ENCODE measurements around the gene RYR3.

GRCh38 chr15:33283576-33283975 lies 27.2 kb upstream of the RYR3 start:
- TF ChIP-seq, protein P1, sequence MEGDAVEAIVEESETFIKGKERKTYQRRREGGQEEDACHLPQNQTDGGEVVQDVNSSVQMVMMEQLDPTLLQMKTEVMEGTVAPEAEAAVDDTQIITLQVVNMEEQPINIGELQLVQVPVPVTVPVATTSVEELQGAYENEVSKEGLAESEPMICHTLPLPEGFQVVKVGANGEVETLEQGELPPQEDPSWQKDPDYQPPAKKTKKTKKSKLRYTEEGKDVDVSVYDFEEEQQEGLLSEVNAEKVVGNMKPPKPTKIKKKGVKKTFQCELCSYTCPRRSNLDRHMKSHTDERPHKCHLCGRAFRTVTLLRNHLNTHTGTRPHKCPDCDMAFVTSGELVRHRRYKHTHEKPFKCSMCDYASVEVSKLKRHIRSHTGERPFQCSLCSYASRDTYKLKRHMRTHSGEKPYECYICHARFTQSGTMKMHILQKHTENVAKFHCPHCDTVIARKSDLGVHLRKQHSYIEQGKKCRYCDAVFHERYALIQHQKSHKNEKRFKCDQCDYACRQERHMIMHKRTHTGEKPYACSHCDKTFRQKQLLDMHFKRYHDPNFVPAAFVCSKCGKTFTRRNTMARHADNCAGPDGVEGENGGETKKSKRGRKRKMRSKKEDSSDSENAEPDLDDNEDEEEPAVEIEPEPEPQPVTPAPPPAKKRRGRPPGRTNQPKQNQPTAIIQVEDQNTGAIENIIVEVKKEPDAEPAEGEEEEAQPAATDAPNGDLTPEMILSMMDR (conservative IDR thresholded peaks at IDR 0.05; ENCODE audit: low read length): no peak
- TF ChIP-seq EZH2phosphoT487 (IDR thresholded peaks at IDR 0.05; ENCODE audit: borderline replicate concordance): no peak
